AML-193 (cell line): Measurements from ENCODE around the gene ID1.
"Not testable (repeated sequence)": the region's sequence is repeated elsewhere in the genome, so short reads cannot be mapped to it uniquely, and the experiment has no call there.

Source experiments
- DNase-seq, 2 experiments: peaks; one replicate each; lab custom pipeline; 2025; lab: John Stamatoyannopoulos, UW

ID1 gene

DNA sequence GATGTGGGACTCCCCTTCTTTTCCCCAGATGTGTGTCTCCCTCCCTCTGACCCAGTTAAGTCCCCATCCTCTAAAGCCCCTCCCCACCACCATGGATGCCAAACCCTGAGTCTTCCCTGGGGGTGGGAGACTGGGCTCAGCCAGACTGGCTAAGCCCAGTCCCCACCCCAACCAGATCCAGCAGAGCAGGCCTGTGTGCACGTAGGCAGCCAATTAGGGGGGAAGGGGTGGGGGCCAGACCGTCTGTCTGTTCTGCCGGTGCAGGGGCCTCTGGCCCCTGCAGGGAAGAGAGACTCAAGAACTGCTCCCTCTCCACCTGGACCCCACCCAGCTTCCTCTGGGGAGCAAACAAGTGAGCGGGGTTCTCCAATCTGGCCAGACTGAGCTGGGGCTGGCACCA, 33.2 kb downstream of the ID1 start:
- no peak for DNase-seq

DNA sequence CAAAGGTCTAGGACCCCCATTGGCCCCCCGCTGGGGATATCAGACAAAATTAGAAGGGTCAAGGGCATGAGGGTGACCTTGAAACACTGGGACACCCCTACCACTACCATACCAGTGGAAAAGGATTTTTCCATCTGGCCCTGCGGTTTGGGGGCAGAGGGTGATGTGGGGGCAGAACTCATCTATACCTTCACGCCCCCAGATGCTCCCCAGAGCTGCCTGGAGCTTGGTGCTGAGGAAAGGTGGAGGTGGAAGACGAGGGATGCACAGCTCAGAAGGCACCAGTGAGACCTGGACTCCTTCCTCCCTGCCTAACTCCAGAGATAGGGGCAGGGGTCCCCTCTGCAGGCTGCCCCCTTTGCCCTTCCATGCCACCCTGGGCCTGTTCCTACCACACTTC, 33.7 kb downstream of the ID1 start:
- no peak for DNase-seq

DNA sequence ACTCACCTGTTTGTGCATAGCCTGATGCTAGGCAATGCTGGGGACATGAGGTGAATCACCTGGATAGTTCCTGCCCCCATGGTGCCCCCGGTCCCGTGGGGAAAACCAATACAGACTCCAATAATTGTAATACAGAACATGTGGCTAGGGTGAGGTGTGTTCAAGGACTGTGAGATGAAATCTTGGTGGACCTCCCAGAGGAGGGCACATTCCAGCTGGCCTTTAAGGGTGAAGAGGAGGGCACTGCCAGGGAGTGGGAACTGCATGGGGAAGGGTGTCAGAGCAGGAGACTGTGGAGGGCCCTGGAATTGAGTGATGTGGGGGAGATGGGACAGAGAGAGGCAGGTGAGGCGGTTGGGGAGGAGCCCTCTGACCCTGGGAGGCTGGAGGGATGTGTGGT, 35.2 kb downstream of the ID1 start:
- DNase-seq: no peak

DNA sequence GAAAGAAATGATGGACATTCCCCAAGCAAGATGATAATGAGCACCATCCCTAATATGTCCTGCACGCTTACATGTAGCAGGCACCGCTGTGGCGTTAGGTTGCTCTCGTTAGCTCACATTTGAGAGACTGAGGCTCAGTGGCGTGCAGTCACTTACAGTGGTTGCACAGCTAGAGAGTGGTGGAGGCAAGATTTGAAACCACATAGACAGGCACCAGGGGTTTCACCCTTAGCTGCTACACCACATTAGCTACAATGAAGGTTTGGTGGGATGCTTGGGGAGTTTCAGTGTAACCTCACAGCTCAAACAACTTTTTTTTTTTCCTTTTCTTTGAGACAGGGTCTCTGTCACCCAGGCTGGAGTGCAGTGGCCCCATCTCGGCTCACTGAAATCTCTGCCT, 36.3 kb downstream of the ID1 start:
- no peak for DNase-seq

DNA sequence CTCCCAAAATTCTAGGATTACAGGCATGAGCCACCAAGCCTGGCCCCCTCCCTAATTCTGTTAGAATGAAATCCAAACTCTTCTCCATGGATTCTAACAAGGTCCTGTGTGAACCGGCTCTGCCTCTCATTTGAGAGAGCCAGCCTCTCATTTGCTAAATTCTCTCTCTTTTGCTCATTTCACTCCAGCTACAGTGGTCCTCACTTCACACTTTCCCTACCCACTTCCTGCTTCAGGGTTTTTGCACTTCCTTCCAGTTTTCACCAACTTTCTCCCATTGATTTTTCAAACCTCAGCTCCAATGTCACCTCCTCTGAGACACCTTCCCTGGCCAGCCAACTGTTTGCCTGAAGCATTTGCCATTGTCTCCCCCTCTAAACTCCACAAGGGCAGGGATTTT, 37.7 kb downstream of the ID1 start:
- no peak for DNase-seq

DNA sequence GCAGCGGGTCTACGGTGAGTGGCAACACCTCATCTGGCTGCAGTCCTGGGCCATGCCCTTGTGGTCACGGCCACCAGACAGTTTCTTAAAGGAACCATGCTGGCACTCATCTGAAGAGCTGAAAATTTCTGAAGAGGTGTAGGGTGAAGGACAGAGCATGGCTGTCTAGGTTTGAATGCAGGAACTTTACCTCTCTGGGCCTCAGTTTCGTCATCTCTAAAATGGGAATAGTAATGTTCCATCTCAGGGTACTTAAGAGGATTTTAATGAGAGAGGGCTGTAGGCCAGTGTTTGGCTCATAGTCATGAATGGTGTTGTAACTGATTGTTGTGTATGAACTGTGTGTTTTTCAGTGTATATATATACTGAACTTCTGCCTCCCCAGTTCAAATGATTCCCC, 38.4 kb downstream of the ID1 start:
- DNase-seq: no peak

DNA sequence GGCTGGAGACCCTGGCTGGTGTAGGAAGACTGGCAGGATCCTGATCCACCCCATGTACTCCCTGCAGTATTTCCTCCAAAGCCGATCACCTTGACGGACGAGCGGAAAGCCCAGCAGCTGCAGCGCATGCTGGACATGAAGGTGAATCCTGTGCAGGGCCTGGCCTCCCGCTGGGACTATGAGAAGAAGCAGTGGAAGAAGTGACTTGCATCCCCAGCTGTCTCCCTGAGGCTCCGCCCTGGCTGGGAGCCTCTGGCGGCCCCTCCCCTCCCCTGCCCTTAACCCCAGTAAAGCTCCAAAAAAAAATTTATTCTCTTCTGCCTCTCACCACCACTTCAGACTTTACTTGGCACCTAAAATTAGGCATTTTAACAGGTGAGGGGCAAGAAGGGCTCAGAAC, 39.6 kb downstream of the ID1 start:
- no peak for DNase-seq

DNA sequence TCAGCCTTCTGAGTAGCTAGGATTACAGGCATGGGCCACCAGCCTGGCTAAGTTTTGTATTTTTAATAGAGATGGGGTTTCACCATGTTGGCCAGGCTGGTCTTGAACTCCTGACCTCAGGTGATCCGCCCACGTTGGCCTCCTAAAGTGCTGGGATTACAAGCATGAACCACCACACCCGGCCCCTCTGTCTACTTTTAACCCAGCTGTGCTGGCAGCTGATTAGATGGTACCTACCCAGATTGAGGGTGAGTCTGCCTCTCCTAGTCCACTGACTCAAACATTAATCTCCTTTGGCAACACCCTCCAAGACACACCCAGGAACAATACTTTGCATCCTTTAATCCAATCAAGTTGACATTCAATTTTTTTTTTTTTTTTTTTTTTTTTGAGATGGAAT, 43.0 kb downstream of the ID1 start:
- DNase-seq: not testable (repeated sequence)

DNA sequence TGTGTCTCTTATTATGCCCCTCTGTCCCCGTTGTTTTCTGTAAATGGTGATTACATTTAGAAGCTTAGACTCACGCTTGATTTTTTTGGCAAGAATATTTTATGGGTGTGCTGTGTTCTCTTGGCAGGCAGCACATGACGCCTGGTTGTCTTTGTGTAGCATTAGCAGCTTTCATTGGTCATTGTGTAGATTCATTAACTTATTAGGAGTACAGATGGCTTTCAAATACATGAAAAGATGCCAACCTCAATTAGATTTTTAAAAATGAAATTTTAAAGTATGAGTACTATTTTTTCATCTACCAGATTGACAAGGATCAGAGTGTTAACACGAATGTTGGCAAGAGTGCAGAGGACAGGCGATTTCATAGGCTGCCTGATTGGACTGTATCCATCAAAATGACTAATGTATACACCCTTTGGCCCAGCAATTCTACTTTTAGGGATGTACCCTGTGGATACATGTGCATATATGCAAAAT, 47.9 kb downstream of the ID1 start:
- no peak for DNase-seq

DNA sequence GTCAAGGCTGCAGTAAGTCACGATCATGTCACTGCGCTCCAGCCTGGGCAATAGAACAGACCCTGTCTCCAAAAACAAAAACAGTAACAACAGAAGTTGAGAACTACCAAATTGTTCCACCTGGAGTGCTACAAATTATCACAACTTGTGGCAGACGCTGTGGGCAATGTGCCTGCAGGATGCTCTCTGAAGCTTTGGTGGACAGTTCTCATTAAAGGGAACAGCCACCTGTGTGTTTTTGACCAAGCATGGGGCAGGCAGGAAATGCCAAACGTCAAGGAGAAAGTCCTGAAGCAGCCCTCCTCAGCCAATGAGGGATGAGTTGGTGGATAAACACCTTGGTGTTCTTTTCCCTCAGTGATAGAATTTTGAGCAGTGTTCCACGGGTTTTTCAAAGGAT, 48.5 kb downstream of the ID1 start:
- DNase-seq: no peak

DNA sequence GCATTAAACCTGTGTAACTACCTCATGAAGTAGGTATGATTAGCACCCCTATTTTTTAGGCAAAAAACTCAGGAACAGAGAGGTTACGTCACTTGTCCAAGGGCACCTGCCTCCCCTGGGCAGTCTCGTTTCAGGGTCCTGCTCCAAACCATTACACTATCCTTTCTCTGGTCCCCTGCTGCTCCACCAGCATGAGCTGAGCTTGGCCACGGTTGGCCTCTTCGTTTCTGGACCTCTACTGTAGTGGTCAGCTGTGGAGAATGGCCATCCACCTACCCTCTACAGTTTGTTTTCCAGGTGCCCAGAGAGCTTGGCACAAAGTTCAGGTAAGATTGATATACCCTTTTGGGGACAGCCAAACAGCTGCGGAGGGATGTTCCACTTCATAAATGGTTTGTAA, 49.4 kb downstream of the ID1 start:
- DNase-seq: no peak
